ENCODE data around the gene PLA2G5. TPM values are rescaled to one million over a fixed set of nuclear protein-coding genes. Genes with fewer than 3 reads are reported as not detected.
"Not testable (repeated sequence)": the region's sequence is repeated elsewhere in the genome, so short reads cannot be mapped to it uniquely, and the experiment has no call there.

PLA2G5 gene
- polyA plus RNA-seq, 1 donor (not counting 4 experiments of a cell fraction or from before 2014, with no cell fraction given) = 0.16 TPM

GRCh38 chr1:20126041-20126805 is 56.2 kb downstream of the PLA2G5 start:
- Histone ChIP-seq H3K4me2 (ENCODE audit: control insufficient read depth, extremely low read depth, insufficient read depth, low read depth, low read length) (no peak overlapping the region), H3K79me2 (ENCODE audit: control insufficient read depth, insufficient read depth, low read length) (no peaks in the 10 kb centered on the region), H2AFZ (ENCODE audit: control insufficient read depth, low read length) (no peak overlapping the region), H3K9me3 (ENCODE audit: control insufficient read depth, low read depth, low read length) (no peaks in the 10 kb centered on the region), H3K9ac (ENCODE audit: control insufficient read depth, extremely low read depth, insufficient read depth, low read length) (no peak overlapping the region), H3K27me3 (ENCODE audit: control insufficient read depth, extremely low read depth, insufficient read depth, low read length) (peaks cover 2% of the 10 kb centered on the region), H3K9me1 (ENCODE audit: control insufficient read depth, extremely low read depth, insufficient read depth, low read length) (no peaks in the 10 kb centered on the region), H3K36me3 (ENCODE audit: control insufficient read depth in 2 of 2, extremely low read depth in 1 of 2, insufficient read depth in 2 of 2, low read length in 2 of 2) (no peaks in the 10 kb centered on the region), H4K20me1 (ENCODE audit: control insufficient read depth, extremely low read depth, insufficient read depth, low read length) (no peaks in the 10 kb centered on the region), H3K4me1 (ENCODE audit: control insufficient read depth, extremely low read depth, insufficient read depth, low read length) (peaks cover 20% of the 10 kb centered on the region), H3K27ac (ENCODE audit: control insufficient read depth, insufficient read depth, low read length) (no peak overlapping the region), H3K4me3 (ENCODE audit: control insufficient read depth in 2 of 3, extremely low read depth in 1 of 3, insufficient read depth in 2 of 3, low read depth in 1 of 3, low read length in 3 of 3) (no peak overlapping the region)
- DNase-seq (ENCODE audit: low read depth, low spot score) (no peak), FAIRE-seq (no peak)
- TF ChIP-seq EZH2 (IDR thresholded peaks at IDR 0.05; ENCODE audit: low read length) = no peak
- TF ChIP-seq CTCF (optimal IDR thresholded peaks at IDR 0.05 in 1 of 3, IDR thresholded peaks at IDR 0.05 in 1 of 3, conservative IDR thresholded peaks at IDR 0.05 in 1 of 3; ENCODE audit: extremely low read depth in 1 of 3, insufficient read depth in 2 of 3, low read length in 3 of 3) = no peak
- dilution Hi-C loops (cut with MboI; ENCODE audit: extremely low pct_ligation_motif_present, low sequenced_read_pairs) = no loop called here

- FAIRE-seq (no peak), DNase-seq (ENCODE audit: low read depth, low spot score) (no peak)
- H3K9me1 ChIP-seq (ENCODE audit: control insufficient read depth, extremely low read depth, insufficient read depth, low read length) = no peaks in the 10 kb centered on the region
- no peaks in the 10 kb centered on the region for H3K36me3 ChIP-seq (ENCODE audit: control insufficient read depth in 2 of 2, extremely low read depth in 1 of 2, insufficient read depth in 2 of 2, low read length in 2 of 2)
- H3K9me3 ChIP-seq (ENCODE audit: control insufficient read depth, low read depth, low read length) = no peaks in the 10 kb centered on the region
- H3K4me2 ChIP-seq (ENCODE audit: control insufficient read depth, extremely low read depth, insufficient read depth, low read depth, low read length) = no peak overlapping the region
- H4K20me1 ChIP-seq (ENCODE audit: control insufficient read depth, extremely low read depth, insufficient read depth, low read length) = no peaks in the 10 kb centered on the region
- no peaks in the 10 kb centered on the region for H3K27me3 ChIP-seq (ENCODE audit: control insufficient read depth, extremely low read depth, insufficient read depth, low read length)
- H3K4me3 ChIP-seq (ENCODE audit: control insufficient read depth in 2 of 3, extremely low read depth in 1 of 3, insufficient read depth in 2 of 3, low read depth in 1 of 3, low read length in 3 of 3) = no peak overlapping the region
- no peak overlapping the region for H3K27ac ChIP-seq (ENCODE audit: control insufficient read depth, insufficient read depth, low read length)
- H2AFZ ChIP-seq (ENCODE audit: control insufficient read depth, low read length) = no peak overlapping the region
- dilution Hi-C loops (cut with MboI; ENCODE audit: extremely low pct_ligation_motif_present, low sequenced_read_pairs) = no loop called here
- TF ChIP-seq CTCF (optimal IDR thresholded peaks at IDR 0.05 in 1 of 3, IDR thresholded peaks at IDR 0.05 in 1 of 3, conservative IDR thresholded peaks at IDR 0.05 in 1 of 3; ENCODE audit: extremely low read depth in 1 of 3, insufficient read depth in 2 of 3, low read length in 3 of 3) = no peak
- TF ChIP-seq EZH2 (IDR thresholded peaks at IDR 0.05; ENCODE audit: low read length) = no peak
- H3K4me1 ChIP-seq (ENCODE audit: control insufficient read depth, extremely low read depth, insufficient read depth, low read length) = peaks cover 20% of the 10 kb centered on the region
- no peaks in the 10 kb centered on the region for H3K79me2 ChIP-seq (ENCODE audit: control insufficient read depth, insufficient read depth, low read length)
- H3K9ac ChIP-seq (ENCODE audit: control insufficient read depth, extremely low read depth, insufficient read depth, low read length) = no peak overlapping the region
These were observed 56.9 kb downstream of the PLA2G5 start for GRCh38 chr1:20126806-20127440.

GRCh38 chr1:20130518-20130917 is 60.5 kb downstream of the PLA2G5 start:
- H3K27me3 ChIP-seq (ENCODE audit: control insufficient read depth, extremely low read depth, insufficient read depth, low read length); H3K4me1 ChIP-seq (ENCODE audit: control insufficient read depth, extremely low read depth, insufficient read depth, low read length); H3K9me3 ChIP-seq (ENCODE audit: control insufficient read depth, low read depth, low read length); H3K4me3 ChIP-seq (ENCODE audit: control insufficient read depth in 2 of 3, extremely low read depth in 1 of 3, insufficient read depth in 2 of 3, low read depth in 1 of 3, low read length in 3 of 3); H2AFZ ChIP-seq (ENCODE audit: control insufficient read depth, low read length); H3K9ac ChIP-seq (ENCODE audit: control insufficient read depth, extremely low read depth, insufficient read depth, low read length); H3K4me2 ChIP-seq (ENCODE audit: control insufficient read depth, extremely low read depth, insufficient read depth, low read depth, low read length); H3K36me3 ChIP-seq (ENCODE audit: control insufficient read depth in 2 of 2, extremely low read depth in 1 of 2, insufficient read depth in 2 of 2, low read length in 2 of 2); H3K9me1 ChIP-seq (ENCODE audit: control insufficient read depth, extremely low read depth, insufficient read depth, low read length); DNase-seq (ENCODE audit: low read depth, low spot score); dilution Hi-C loops (cut with MboI; ENCODE audit: extremely low pct_ligation_motif_present, low sequenced_read_pairs); H3K27ac ChIP-seq (ENCODE audit: control insufficient read depth, insufficient read depth, low read length); FAIRE-seq; H4K20me1 ChIP-seq (ENCODE audit: control insufficient read depth, extremely low read depth, insufficient read depth, low read length); H3K79me2 ChIP-seq (ENCODE audit: control insufficient read depth, insufficient read depth, low read length): not testable (repeated sequence)

Data from keratinocyte (primary cell).